Left forelimb (tissue), 1 donor: ENCODE data around the gene JAZF1.

Source experiments
- DNase-seq: peaks from one replicate; pipeline ENCODE4 v3.0.0-alpha.2; 2018; ENCODE audit warnings: low spot score

The JAZF1 gene

GRCh38 chr7:28008911-28009310 is 171.7 kb downstream of the JAZF1 start:
- no peak for DNase-seq

- DNase-seq = no peak
Measured at GRCh38 chr7:28008171-28008570, 172.4 kb downstream of the JAZF1 start.

- DNase-seq = no peak
Measured at GRCh38 chr7:28006491-28006890, 174.1 kb downstream of the JAZF1 start.

- no peak for DNase-seq
Measured at GRCh38 chr7:28005847-28006231, 174.8 kb downstream of the JAZF1 start.

GRCh38 chr7:28005075-28005846 is 175.3 kb downstream of the JAZF1 start:
- DNase-seq = no peak

GRCh38 chr7:28003408-28003807 is 177.2 kb downstream of the JAZF1 start:
- DNase-seq = no peak

GRCh38 chr7:28002638-28003037 is 178.0 kb downstream of the JAZF1 start:
- DNase-seq = no peak

- DNase-seq = no peak
Measured at GRCh38 chr7:28001896-28002295, 178.7 kb downstream of the JAZF1 start.

- DNase-seq = no peak
Measured at GRCh38 chr7:27999829-28000228, 180.8 kb downstream of the JAZF1 start.

- no peak for DNase-seq
Measured at GRCh38 chr7:27998382-27998781, 182.2 kb downstream of the JAZF1 start.

GRCh38 chr7:27997188-27997707 is 183.3 kb downstream of the JAZF1 start:
- no peak for DNase-seq

GRCh38 chr7:27996141-27996540 is 184.5 kb downstream of the JAZF1 start:
- DNase-seq = no peak

GRCh38 chr7:27995228-27995627 is 185.4 kb downstream of the JAZF1 start:
- DNase-seq = no peak

GRCh38 chr7:27994639-27995038 is 186.0 kb downstream of the JAZF1 start:
- no peak for DNase-seq

GRCh38 chr7:27992755-27993493 is 187.7 kb downstream of the JAZF1 start:
- DNase-seq = no peak

- DNase-seq = no peak
Measured at GRCh38 chr7:27992097-27992496, 188.5 kb downstream of the JAZF1 start.

- DNase-seq = no peak
Measured at GRCh38 chr7:27991006-27991528, 189.5 kb downstream of the JAZF1 start.

GRCh38 chr7:27976531-27976930 is 204.1 kb downstream of the JAZF1 start:
- no peak for DNase-seq

- DNase-seq = no peak
Measured at GRCh38 chr7:27973625-27974024, 207.0 kb downstream of the JAZF1 start.

GRCh38 chr7:27972276-27972675 is 208.3 kb downstream of the JAZF1 start:
- DNase-seq = no peak

- no peak for DNase-seq
Measured at GRCh38 chr7:27971171-27971812, 209.3 kb downstream of the JAZF1 start.

- no peak for DNase-seq
Measured at GRCh38 chr7:27970350-27970749, 210.2 kb downstream of the JAZF1 start.

- DNase-seq = no peak
Measured at GRCh38 chr7:27969346-27969745, 211.2 kb downstream of the JAZF1 start.
